IPS DF 6.9 (cell line): ENCODE data around the gene EIF2D.

ENCODE experiments used
- DNase-seq: peaks from one replicate; pipeline ENCODE4 v3.0.0-alpha.2; 2013; ENCODE audit warnings: low read depth, low spot score
- H3K27ac ChIP-seq: one replicate; pipeline ENCODE4 v1.5.1; 2013; ENCODE audit warnings: low read length, control low read depth
- H3K27me3 ChIP-seq: 2 replicates; pipeline ENCODE4 v1.6.1; 2013; ENCODE audit warnings: mild to moderate bottlenecking, low read length; ENCODE audit not compliant: control insufficient read depth, insufficient read depth
- H3K36me3 ChIP-seq: 2 replicates; pipeline ENCODE4 v1.6.1; 2013; ENCODE audit warnings: low read length; ENCODE audit not compliant: control insufficient read depth, insufficient read depth
- H3K4me1 ChIP-seq: 2 replicates; pipeline ENCODE4 v1.6.1; 2013; ENCODE audit warnings: low read length; ENCODE audit not compliant: control insufficient read depth, insufficient read depth
- H3K4me3 ChIP-seq: 2 replicates; pipeline ENCODE4 v1.5.1; 2013; ENCODE audit warnings: mild to moderate bottlenecking, low read length
- H3K9me3 ChIP-seq: 2 replicates; pipeline ENCODE4 v1.6.1; 2013; ENCODE audit warnings: low read length, inconsistent platforms; ENCODE audit not compliant: control insufficient read depth, insufficient read depth
- WGBS: extraction: QIAGEN DNeasy Blood & Tissue Kit; methylation state at CpG from one replicate; pipeline ENCODE4 v1.1.7; 2013; ENCODE audit warnings: mixed read lengths, missing lambda C conversion rate; ENCODE audit not compliant: insufficient read length, insufficient coverage; 5-methylcytosine and 5-hydroxymethylcytosine counted together

The EIF2D gene

DNA sequence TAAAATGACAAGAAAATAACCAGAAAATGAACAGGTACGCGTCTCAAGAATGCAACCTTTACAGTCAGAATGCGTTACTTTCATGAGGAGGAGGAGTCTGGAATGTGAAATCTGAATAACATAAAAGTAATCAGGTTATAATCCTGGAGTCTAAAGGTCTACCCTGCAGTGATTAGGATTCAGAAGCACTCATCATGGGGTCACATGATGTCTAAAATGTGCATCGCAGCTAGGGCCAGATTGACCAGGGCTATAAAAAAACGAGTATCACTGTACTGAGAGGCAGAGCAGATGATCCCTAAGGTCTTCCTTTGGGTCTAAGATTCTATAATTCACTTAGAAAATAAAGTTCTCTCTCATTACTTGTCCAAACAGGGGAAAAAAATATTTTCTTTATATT is 7.4 kb downstream of the EIF2D start:
- H3K27me3 ChIP-seq, result no peaks in the 10 kb centered on the region
- H3K4me3 ChIP-seq, result no peak overlapping the region
- H3K36me3 ChIP-seq, result peaks cover 14% of the 10 kb centered on the region; the same call in 1 of the 2 replicates
- WGBS, result no CpG with 5 or more reads among the region's 5 CpGs
- no peaks in the 10 kb centered on the region for H3K4me1 ChIP-seq
- no peak overlapping the region for H3K27ac ChIP-seq
- no peaks in the 10 kb centered on the region for H3K9me3 ChIP-seq
- DNase-seq, result no peak

DNA sequence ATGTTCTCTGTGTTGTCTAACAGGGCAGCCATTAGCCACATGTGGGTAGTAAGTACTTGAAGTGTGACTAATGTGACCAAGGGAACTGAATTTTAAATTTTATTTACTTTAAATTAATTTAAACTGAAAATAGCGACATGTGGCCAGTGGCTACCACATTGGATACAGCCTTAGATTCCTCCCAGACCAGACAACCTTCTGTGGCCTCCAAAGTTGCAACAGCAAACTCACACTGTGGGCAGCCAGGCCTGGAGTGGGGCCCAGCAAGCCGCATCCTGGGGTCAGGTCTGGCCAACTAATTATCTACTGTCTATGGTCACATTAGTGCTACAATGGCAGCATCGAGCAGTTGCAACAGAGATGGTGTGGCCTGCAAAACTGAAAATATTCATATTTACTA is 11.7 kb downstream of the EIF2D start:
- no peaks in the 10 kb centered on the region for H3K9me3 ChIP-seq
- H3K4me1 ChIP-seq, result no peaks in the 10 kb centered on the region
- H3K4me3 ChIP-seq, result no peak overlapping the region
- H3K27ac ChIP-seq, result no peak overlapping the region
- no peaks in the 10 kb centered on the region for H3K27me3 ChIP-seq
- H3K36me3 ChIP-seq, result peaks cover 20% of the 10 kb centered on the region; the same call in 1 of the 2 replicates
- no CpG with 5 or more reads among the region's 3 CpGs for WGBS
- no peak for DNase-seq

DNA sequence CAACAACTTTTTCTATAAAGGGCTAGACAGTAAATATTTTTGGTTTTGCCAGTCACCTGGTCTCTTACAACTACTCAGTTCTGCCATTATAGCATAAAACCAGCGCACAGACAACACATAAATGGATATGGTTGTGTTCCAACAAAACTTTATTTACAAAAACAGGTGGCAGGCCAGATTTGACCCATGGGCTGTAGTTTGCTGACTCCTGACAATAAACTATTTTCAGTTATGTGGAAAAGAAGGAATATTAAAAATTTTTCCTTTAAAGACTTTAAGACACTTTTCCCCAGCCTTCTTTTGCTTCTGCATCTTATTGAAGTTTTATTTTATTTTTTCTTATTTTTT is 16.0 kb downstream of the EIF2D start:
- WGBS, result no CpG with 5 or more reads among the region's 1 CpG
- no peak for DNase-seq
- Histone ChIP-seq H3K4me3 (no peak overlapping the region), H3K36me3 (peaks cover 20% of the 10 kb centered on the region), H3K27ac (no peak overlapping the region), H3K9me3 (no peaks in the 10 kb centered on the region), H3K4me1 (no peaks in the 10 kb centered on the region), H3K27me3 (no peaks in the 10 kb centered on the region)

DNA sequence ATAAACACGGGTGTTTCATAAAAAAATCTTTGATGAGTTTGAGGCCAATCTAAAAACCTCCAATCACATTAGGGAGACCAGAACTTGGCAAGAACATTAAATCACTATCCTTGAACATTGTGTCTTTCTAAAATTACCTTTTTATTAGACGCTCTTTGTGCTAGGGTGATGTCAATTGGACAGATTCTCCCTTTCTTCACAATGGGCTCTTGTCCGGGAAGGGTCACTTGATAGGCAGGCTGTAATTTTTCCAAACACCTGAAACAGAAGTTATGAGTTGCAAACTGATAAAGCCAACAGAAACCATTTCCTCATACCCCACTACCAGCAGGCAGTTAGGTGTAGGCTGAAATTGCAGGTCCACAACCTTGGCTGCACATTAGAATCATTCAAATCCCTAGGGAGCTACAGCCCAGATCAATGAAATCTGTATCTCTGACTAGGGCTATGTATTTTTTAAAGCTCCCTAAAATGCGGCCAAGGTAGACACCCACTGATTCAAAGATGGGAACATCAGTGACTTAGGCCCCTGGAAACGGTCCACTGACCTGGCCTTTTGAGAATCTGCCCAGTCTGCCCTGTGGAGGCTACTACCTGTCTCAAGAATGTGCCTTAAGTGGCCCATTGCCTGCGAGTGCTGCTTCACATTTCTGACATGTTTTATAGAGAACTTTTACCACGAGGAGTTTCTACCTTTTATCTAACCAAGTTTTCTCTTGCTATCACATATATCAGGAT is 16.5 kb downstream of the EIF2D start:
- Histone ChIP-seq H3K36me3 (peaks cover 20% of the 10 kb centered on the region), H3K9me3 (no peaks in the 10 kb centered on the region), H3K27me3 (no peaks in the 10 kb centered on the region), H3K4me1 (no peaks in the 10 kb centered on the region), H3K4me3 (no peak overlapping the region), H3K27ac (no peak overlapping the region)
- DNase-seq, result no peak
- no CpG with 5 or more reads among the region's 7 CpGs for WGBS

DNA sequence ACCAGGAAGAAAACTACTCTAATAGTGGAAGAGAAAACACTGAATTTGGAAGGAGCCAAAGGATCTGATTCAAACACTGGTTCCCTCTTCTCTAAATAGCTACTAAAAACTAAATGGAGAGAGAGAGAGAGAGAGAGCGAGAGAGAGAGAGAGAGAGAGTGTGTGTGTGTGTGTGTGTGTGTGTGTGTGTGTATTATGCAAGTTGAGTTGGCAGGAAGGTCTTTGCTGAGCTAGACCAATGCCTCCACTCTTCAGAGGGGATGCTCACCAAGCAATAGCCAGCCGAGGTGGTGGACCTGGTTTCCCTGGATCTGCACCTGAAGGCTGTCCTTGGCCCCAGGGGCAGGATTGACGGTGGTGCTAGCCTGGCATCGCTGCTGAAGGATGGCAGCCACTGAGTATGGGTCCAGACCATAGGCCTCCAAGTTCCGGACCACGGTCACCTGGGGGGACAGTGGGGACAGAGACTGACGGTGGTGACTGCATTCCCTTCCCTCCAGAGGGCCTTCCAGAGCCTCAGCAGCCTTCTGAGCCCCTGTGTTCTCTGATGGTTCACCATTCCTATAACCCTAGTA is 18.8 kb downstream of the EIF2D start:
- Histone ChIP-seq H3K36me3 (peaks cover 9% of the 10 kb centered on the region), H3K27ac (no peak overlapping the region), H3K4me3 (no peak overlapping the region), H3K9me3 (no peaks in the 10 kb centered on the region), H3K4me1 (no peaks in the 10 kb centered on the region), H3K27me3 (no peaks in the 10 kb centered on the region)
- WGBS, result no CpG with 5 or more reads among the region's 7 CpGs
- no peak for DNase-seq

DNA sequence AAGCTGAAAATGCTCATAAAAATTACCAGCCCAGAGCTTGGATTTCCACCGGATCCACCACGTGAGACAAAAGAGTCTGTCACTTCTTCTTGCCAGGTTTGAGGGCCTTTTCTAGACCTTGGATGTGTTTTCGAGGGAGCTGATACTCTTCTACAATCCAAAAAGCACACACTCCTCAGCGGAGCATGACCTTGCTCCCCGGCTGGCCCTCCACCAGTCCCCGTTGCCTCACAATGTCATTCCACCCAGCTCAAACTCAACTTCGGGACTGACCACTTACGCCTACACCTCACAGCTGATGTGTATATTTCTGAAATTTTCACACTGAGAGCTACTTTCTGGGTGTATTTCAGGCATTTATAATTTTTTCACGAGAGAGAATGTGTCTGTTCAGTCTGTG is 20.6 kb downstream of the EIF2D start:
- Histone ChIP-seq H3K36me3 (peaks cover 9% of the 10 kb centered on the region), H3K9me3 (no peaks in the 10 kb centered on the region), H3K27me3 (no peaks in the 10 kb centered on the region), H3K27ac (no peak overlapping the region), H3K4me3 (no peak overlapping the region), H3K4me1 (no peaks in the 10 kb centered on the region)
- no peak for DNase-seq
- WGBS, result no CpG with 5 or more reads among the region's 9 CpGs

DNA sequence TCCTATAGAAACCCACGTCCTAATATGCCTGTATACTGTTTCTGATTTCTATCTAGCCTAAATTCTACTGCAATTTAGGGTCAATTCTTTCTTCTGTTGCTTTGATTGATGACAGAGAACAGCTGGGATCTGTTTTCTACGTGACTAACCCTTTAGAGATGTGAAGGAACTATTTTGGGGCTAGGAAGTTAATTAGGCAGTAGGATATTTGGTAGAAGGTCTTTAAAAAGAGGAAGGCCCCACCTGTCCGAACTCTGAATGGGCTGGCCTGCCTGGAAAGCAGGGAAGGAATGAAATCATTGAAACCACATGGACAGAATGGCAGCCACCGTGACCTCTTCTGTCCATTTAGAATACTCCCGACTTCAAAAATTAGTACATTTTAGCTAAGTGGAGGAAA is 21.0 kb downstream of the EIF2D start:
- no peak overlapping the region for H3K4me3 ChIP-seq
- no peak overlapping the region for H3K27ac ChIP-seq
- H3K27me3 ChIP-seq, result no peaks in the 10 kb centered on the region
- no CpG with 5 or more reads among the region's 5 CpGs for WGBS
- no peaks in the 10 kb centered on the region for H3K9me3 ChIP-seq
- no peaks in the 10 kb centered on the region for H3K4me1 ChIP-seq
- DNase-seq, result no peak
- peaks cover 9% of the 10 kb centered on the region for H3K36me3 ChIP-seq

DNA sequence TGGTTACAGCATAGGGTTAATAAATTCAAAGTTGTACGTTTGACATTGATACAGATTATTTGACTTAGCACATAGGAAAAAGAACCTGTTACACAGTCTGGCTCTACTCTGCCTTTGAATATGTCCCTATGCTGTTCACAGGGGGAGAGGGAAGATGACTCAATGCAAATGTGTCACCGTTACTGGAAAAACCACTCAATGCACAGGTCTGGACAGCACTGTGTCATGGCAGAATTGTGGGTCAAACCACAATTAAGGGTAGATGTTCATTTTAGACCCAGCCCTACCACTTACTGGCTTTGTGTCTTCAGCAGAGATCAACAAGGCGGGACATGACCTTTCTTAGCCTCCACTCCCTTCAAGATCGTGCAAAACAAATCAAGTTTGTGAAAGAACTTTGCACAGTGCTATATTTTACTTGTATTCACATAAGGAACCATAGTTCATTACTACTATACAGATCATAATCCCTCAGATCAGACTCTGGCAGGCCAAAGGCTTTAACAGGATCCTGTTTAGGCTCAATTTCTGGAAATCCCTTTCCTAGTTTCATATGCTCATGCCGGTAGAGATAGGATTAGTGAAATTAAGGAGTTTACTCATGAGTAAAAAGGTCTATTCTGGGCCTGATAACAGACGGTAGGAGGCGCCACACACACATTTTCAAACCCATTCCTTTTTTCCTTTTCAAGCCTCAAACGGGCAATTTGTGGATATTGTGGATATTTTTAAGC is 22.1 kb downstream of the EIF2D start:
- Histone ChIP-seq H3K4me3 (no peak overlapping the region), H3K27me3 (no peaks in the 10 kb centered on the region), H3K36me3 (peaks cover 9% of the 10 kb centered on the region), H3K9me3 (no peaks in the 10 kb centered on the region), H3K4me1 (no peaks in the 10 kb centered on the region), H3K27ac (no peak overlapping the region)
- no peak for DNase-seq
- no CpG with 5 or more reads among the region's 8 CpGs for WGBS

DNA sequence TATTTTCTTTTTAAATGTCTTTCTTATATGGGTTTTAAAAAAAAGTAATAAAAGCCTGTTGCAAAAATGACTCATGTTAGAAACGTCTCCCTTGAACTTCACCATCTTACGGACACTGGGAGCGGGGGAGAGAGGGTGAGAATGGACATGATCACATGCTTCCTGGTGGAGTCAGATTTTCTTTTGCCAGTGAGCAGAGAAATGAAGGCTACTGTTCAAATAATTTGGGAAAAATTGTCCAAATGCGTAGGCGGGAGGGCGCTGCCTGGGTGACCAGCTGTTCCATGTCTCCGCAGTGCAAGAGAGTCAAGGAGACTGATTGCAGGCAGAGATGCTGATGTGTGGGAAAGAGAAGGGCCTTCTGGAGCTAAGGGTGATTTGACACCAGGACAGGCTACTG is 23.1 kb downstream of the EIF2D start:
- H3K36me3 ChIP-seq, result peaks cover 9% of the 10 kb centered on the region
- H3K9me3 ChIP-seq, result no peaks in the 10 kb centered on the region
- no peak overlapping the region for H3K4me3 ChIP-seq
- no peak overlapping the region for H3K27ac ChIP-seq
- DNase-seq, result no peak
- no peaks in the 10 kb centered on the region for H3K27me3 ChIP-seq
- WGBS, result no CpG with 5 or more reads among the region's 7 CpGs
- no peaks in the 10 kb centered on the region for H3K4me1 ChIP-seq

DNA sequence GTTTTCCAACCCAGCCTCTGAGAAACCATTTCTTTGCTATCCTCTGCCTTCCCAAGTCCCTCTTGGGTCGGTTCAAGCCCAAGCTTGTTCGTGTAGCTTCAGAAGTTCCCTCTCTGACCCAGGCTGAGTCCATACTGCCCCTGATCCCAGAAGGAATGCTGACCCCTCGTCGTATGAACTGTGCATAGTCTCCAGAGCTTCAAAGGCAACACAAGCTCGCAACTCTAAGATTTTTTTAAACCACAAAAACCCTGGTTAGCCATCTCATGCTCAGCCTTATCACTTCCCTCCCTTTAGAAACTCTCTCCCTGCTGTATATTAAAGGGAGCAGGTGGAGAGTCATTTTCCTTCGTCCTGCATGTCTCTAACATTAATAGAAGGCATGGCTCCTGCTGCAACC is 23.8 kb downstream of the EIF2D start:
- no peak overlapping the region for H3K27ac ChIP-seq
- no peaks in the 10 kb centered on the region for H3K27me3 ChIP-seq
- no peaks in the 10 kb centered on the region for H3K9me3 ChIP-seq
- no peak for DNase-seq
- no peak overlapping the region for H3K4me3 ChIP-seq
- H3K4me1 ChIP-seq, result 0 out of 2 replicates have a peak, but pooled peaks cover under 1% of the 10 kb centered on the region
- peaks cover 7% of the 10 kb centered on the region for H3K36me3 ChIP-seq
- no CpG with 5 or more reads among the region's 6 CpGs for WGBS
